SJSA1 (cell line): Measurements from ENCODE around the gene NFE2L1. TPM values are rescaled to one million over a fixed set of nuclear protein-coding genes. Genes with fewer than 3 reads are reported as not detected.
A peak's percentile ranks its signal among the peaks of the same experiment; 100 is the strongest.
"Not testable (repeated sequence)": the region's sequence is repeated elsewhere in the genome, so short reads cannot be mapped to it uniquely, and the experiment has no call there.

Experiments
- DNase-seq, 2 experiments: peaks; one replicate each; pipeline ENCODE4 v3.0.0-alpha.2; 2015 to 2020; ENCODE audit warnings: low spot score in 2 of 2, low read depth in 1 of 2
- H3K27ac ChIP-seq: fragments of 250-450 bp; sonication (Bioruptor Pico); 2 replicates; pipeline ENCODE4 v1.5.1; 2020; ENCODE audit warnings: mild to moderate bottlenecking, moderate library complexity
- H3K27me3 ChIP-seq: fragments of 250-450 bp; sonication (Bioruptor Pico); replicated peaks from 2 replicates; pipeline ENCODE4 v1.5.1; 2020; ENCODE audit warnings: mild to moderate bottlenecking, moderate library complexity
- H3K36me3 ChIP-seq: fragments of 250-450 bp; sonication (Bioruptor Pico); 2 replicates; pipeline ENCODE4 v1.5.1; 2020; ENCODE audit warnings: mild to moderate bottlenecking
- H3K4me1 ChIP-seq: fragments of 250-450 bp; sonication (Bioruptor Pico); replicated peaks from 2 replicates; pipeline ENCODE4 v1.6.1; 2021; ENCODE audit warnings: mild to moderate bottlenecking
- H3K4me3 ChIP-seq: fragments of 250-450 bp; sonication (Bioruptor Pico); 2 replicates; pipeline ENCODE4 v1.5.1; 2020; ENCODE audit warnings: mild to moderate bottlenecking
- H3K9me3 ChIP-seq: fragments of 250-450 bp; sonication (Bioruptor Pico); replicated peaks from 2 replicates; pipeline ENCODE4 v1.5.1; 2020; ENCODE audit warnings: mild to moderate bottlenecking
- total RNA-seq: library from RNA; depleted of rRNA; stranded (reverse); fragments of >200 nt; shearing (Covaris generic); gene quantifications from 2 replicates; pipeline ENCODE4 v1.2.3, GENCODE V29; 2014; rRNA removed

Gene NFE2L1, protein sequence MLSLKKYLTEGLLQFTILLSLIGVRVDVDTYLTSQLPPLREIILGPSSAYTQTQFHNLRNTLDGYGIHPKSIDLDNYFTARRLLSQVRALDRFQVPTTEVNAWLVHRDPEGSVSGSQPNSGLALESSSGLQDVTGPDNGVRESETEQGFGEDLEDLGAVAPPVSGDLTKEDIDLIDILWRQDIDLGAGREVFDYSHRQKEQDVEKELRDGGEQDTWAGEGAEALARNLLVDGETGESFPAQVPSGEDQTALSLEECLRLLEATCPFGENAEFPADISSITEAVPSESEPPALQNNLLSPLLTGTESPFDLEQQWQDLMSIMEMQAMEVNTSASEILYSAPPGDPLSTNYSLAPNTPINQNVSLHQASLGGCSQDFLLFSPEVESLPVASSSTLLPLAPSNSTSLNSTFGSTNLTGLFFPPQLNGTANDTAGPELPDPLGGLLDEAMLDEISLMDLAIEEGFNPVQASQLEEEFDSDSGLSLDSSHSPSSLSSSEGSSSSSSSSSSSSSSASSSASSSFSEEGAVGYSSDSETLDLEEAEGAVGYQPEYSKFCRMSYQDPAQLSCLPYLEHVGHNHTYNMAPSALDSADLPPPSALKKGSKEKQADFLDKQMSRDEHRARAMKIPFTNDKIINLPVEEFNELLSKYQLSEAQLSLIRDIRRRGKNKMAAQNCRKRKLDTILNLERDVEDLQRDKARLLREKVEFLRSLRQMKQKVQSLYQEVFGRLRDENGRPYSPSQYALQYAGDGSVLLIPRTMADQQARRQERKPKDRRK
- total RNA-seq = 61.8 and 200 TPM in 2 replicates

DNA sequence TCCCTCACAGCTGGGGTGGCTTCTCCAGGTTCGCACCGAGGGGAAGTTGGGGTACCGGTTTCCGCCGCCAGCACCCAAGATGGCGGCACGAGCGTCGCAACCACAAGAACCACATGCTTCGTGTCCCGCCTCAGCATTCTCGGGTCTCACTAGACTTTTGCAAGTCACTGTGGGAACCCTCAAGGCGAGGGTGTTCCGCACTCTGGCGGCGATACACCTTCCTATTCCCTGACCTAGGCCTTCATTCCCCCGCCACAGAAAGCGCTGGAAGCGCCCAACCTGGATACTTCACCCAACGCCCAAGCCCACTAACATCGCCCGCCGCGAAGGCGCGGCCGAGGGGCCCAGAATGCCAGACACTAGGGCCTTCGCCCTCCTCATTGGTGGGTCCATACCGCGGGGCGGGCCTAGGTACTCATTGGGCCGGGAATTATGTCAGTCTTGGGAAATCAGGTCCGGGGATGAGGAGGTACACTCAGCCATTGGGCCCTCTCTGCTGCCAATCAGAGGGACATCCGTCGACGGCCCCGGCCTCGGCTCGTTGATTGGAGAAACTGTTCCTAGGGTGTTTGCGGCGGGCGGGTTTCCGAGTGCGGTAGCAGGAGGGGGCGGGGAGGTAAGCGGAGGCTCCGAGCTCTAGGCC lies at the start of gene NFE2L1:
TSS of gene NFE2L1 (plus strand) at position 619 of the 643 bp plus-strand sequence. CDS start 2,760 bp downstream, outside the sequence.
- peak; percentile 100 for DNase-seq
- no peaks in the 10 kb centered on the region for H3K9me3 ChIP-seq
- peaks cover 47% of the 10 kb centered on the region for H3K4me1 ChIP-seq
- H3K4me3 ChIP-seq = peak within 1 kb of the TSS; percentile 82
- peaks cover 29% of the 10 kb centered on the region for H3K36me3 ChIP-seq
- peak within 1 kb of the TSS; percentile 90 for H3K27ac ChIP-seq
- H3K27me3 ChIP-seq = no peaks in the 10 kb centered on the region

DNA sequence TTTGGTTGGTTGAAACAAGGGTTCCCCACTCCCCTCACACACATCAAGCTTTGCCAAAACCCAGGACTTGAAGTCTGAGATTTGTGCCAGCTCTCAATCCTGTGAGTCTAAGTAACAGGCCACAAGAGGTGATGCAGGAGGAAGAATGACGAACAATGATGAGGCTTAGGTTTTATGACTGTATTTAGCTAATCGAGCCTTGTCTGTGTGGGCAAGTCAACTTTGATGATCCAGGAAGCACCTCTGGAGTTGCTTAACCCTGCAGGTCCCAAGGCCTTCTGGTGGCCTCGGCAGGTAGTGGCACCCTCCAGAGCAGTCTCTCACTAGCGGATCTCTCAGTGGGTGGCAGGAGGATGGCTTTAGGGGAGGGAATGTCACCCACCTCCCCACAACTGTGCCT lies 48.6 kb upstream of the NFE2L1 start:
- Histone ChIP-seq H3K27ac (no peak overlapping the region), H3K9me3 (no peaks in the 10 kb centered on the region), H3K27me3 (no peaks in the 10 kb centered on the region), H3K4me3 (no peak overlapping the region), H3K36me3 (no peaks in the 10 kb centered on the region), H3K4me1 (peaks cover 40% of the 10 kb centered on the region)
- DNase-seq = no peak

DNA sequence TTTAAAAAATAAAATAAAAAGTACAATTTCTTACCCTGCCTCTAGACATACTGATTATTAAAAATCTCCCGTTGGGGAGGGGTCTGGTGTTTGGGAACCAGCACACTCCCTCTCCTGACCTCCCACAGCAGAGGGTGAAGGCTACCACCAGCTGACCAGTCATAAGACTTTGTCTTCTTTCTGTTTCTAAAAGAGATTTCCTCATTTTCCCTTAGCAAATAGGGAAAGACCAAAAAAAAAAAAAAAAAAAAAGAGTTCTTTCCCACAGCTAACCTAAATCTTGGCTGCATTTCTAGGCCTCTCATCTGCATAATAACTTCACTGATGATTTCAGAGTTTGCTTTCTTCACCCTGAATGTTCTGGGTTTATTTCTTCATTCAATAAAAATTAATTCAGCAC lies 47.0 kb upstream of the NFE2L1 start:
- H3K4me3 ChIP-seq = no peak overlapping the region
- no peaks in the 10 kb centered on the region for H3K36me3 ChIP-seq
- no peaks in the 10 kb centered on the region for H3K9me3 ChIP-seq
- H3K27ac ChIP-seq = no peak overlapping the region
- H3K4me1 ChIP-seq = peaks cover 53% of the 10 kb centered on the region
- DNase-seq = no peak
- H3K27me3 ChIP-seq = no peaks in the 10 kb centered on the region

DNA sequence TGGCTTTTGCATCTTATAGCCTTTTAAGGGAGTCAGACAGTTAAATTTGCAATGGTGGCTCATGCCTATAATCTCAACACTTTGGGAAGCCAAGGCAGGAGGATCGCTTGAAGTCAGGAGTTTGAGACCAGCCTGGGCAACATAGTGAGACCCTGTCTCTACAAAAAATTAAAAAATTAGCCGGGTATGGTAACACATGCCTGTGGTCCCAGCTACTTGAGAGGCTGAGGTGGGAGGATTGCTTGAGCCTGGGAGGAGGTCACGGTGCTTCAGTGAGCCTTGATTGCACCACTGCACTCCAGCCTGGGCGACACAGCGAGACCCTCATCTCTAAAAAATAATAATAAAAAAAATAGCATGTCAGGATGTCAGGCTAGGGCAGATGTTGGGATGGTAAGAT lies 46.5 kb upstream of the NFE2L1 start:
- Histone ChIP-seq H3K27ac (peak overlapping the region; percentile 94), H3K4me1 (peaks cover 54% of the 10 kb centered on the region)
- not testable (repeated sequence) for DNase-seq, H3K9me3 ChIP-seq, H3K4me3 ChIP-seq, H3K27me3 ChIP-seq, H3K36me3 ChIP-seq

DNA sequence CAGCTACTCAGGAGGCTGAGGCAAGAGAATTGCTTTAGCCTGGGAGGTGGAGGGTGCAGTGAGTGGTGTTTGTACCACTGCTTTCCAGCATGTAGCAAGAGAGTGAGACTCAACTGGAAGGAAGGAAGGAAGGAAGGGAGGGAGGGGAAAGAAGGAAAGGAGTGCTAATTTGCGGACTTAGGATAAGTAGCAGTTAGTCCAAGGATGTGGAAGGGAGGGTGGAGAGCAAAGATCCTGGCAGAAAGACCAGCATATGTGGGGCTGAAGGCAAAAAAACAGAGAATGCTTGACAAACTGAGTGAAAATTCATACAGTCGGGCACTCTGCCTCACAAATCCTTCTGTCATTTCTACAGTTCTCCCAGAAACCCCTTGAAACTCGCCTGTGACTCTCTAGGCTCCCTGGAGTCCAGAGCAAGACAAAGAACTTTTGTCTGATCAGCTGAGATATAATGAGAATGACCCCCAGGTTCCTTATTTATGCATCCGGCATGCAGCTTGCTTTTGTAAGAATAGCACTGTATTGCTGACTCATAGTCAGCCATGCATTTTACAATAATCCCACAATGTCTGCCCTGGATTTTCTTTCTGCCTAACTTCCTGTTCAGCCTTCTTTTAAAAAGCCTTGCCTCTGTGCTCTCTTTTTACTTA lies 45.8 kb upstream of the NFE2L1 start:
- DNase-seq = peak; percentile 79 to 87
- Histone ChIP-seq H3K4me3 (no peak overlapping the region), H3K4me1 (peaks cover 54% of the 10 kb centered on the region)

DNA sequence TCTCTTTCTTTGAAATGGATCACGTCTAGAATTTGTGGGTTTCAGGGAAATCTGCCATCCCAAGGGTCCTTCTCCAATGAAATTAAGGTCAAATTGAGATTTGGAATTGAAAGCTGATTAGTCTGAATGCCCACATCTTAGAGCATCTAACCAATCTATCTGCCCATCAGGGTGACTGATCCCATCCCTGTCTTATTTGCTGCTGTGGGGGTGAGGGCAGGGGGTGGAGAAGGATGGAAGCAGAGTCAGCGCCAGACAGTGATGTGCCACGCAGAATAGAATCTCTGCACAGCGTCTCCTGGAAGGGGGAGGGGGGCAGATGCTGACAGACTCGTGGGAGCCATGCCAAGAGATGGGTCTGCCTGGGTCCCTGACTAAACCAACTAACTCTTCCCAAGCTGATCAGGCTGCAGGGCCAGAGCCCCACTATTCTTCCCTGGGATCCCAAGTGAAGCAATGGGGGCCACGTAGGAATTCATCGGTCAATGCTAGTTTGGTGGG lies 45.2 kb upstream of the NFE2L1 start:
- Histone ChIP-seq H3K4me3 (no peak overlapping the region), H3K27ac (peak overlapping the region; percentile 94), H3K27me3 (no peaks in the 10 kb centered on the region), H3K36me3 (no peaks in the 10 kb centered on the region), H3K9me3 (no peaks in the 10 kb centered on the region), H3K4me1 (peaks cover 54% of the 10 kb centered on the region)
- no peak for DNase-seq

More for the DNA sequence above, 45.8 kb upstream of the NFE2L1 start:
- Histone ChIP-seq H3K9me3 (no peaks in the 10 kb centered on the region), H3K36me3 (no peaks in the 10 kb centered on the region), H3K27me3 (no peaks in the 10 kb centered on the region), H3K27ac (peak overlapping the region; percentile 94)

DNA sequence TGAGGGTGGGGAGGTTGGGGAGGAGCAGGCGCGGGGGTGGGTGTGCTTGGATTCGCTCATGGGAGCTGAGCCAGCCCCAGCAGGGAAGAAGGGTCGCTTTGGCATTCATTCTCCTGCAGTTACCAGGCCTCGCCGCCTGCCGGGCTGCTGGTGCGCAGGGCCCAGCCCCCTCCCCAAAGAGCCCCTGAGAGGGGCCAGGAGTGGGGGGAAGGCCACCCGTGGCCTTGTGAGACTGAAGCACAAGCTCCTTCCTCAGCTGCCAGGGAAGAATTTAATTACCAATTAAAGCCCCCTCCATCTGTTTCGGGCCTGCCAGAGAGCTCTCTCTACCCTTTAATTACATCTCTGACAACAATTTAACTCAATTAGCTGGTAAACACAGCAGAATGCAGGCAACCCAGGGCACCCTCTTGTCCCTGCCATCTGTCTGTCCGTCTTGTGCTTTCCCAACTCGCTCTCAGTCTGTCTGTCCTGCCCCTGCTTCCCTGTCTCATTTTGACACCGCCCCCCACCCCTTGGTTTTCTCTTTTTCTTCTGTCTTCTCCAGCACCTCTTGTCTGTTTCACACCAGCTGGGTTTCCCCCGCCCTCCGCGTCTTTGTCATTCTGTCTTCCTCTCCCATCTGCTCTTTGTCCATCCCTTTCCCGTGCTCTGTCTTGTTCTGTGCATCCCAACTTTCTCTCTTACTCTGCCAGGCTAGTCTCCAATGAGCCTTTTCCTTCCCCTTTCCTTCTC lies 44.6 kb upstream of the NFE2L1 start:
- peak overlapping the region; percentile 94; the same call in 1 of the 2 replicates for H3K27ac ChIP-seq
- DNase-seq = no peak
- H3K4me3 ChIP-seq = no peak overlapping the region
- peaks cover 56% of the 10 kb centered on the region for H3K4me1 ChIP-seq
- no peaks in the 10 kb centered on the region for H3K36me3 ChIP-seq
- H3K27me3 ChIP-seq = no peaks in the 10 kb centered on the region
- no peaks in the 10 kb centered on the region for H3K9me3 ChIP-seq

DNA sequence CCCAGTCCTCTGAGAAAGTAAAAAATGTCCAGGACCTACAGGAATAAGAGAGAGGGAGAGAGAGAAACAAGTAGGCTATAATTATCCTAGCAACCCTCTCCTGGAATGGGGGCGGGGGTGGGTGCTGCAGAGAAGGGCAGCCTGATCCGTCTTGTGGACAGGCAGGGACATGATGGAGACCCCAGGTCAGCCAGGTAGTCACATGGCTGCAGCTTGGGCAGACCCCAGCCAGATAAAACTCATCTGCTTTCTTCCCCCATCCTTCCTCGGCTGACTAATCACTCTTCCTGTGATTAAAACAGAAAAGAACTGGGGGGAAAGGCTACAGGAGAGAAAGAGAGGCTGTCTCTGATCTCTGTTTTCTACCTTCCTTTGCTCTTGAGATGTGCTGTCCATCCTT lies 43.2 kb upstream of the NFE2L1 start:
- H3K27ac ChIP-seq = no peak overlapping the region
- no peak for DNase-seq
- H3K36me3 ChIP-seq = no peaks in the 10 kb centered on the region
- H3K27me3 ChIP-seq = no peaks in the 10 kb centered on the region
- no peaks in the 10 kb centered on the region for H3K9me3 ChIP-seq
- H3K4me1 ChIP-seq = peaks cover 52% of the 10 kb centered on the region
- no peak overlapping the region for H3K4me3 ChIP-seq

DNA sequence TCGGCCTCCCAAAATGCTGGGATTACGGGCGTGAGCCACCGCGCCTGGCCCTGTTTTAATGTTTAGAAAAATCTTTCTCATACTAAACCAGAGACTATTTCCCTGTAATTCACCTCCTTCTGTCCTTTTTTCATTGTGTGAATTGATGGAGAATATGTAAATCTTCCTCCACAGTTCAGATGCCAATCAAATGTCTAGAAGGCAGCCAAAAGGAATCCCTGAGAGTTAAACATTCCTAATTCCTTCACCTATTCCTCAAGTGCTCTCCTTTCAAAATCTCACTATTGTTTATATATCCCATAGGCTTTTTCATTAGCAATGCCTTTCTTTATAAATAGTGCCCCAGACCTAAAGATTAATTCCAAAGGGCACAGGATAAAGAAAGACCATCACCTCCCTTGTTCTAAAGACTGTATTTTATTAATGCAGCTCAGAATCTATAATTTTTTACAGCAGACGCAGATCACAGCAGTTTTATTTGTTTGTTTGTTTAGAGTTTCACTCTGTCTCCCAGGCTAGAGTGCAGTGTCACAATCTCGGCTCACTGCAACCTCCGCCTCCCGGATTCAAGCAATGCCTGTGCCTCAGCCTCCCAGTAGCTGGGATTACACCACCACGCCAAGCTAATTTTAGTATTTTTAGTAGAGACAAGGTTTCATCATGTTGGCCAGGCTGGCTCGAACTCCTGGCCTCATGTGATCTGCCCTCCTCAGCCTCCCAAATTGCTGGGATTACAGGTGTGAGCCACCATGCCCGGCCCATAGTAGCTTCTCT lies 41.0 kb upstream of the NFE2L1 start:
- DNase-seq = no peak
- Histone ChIP-seq H3K4me3 (no peak overlapping the region), H3K27ac (no peak overlapping the region), H3K4me1 (peaks cover 53% of the 10 kb centered on the region), H3K36me3 (no peaks in the 10 kb centered on the region), H3K9me3 (no peaks in the 10 kb centered on the region), H3K27me3 (no peaks in the 10 kb centered on the region)

DNA sequence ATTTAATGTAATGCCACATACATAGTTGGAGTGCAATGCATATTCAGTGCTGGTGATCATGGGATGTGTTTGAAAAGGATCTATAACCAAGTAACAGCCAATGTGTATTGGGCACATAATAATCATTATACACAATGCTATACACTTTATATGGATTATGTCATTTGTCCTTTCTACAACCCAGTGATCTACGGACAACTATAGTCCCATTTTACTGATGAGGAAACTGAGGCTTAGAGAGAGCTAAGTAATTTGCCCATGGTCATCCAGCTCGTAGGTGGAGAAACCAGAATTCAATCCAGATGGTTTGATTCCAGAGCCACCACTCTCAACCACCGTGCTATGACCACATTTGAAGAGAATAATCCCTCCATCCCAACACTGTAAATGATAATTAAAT lies 38.0 kb upstream of the NFE2L1 start:
- H3K4me1 ChIP-seq = peaks cover 27% of the 10 kb centered on the region
- H3K27me3 ChIP-seq = no peaks in the 10 kb centered on the region
- no peak overlapping the region for H3K4me3 ChIP-seq
- H3K36me3 ChIP-seq = no peaks in the 10 kb centered on the region
- H3K27ac ChIP-seq = no peak overlapping the region
- H3K9me3 ChIP-seq = no peaks in the 10 kb centered on the region
- no peak for DNase-seq

DNA sequence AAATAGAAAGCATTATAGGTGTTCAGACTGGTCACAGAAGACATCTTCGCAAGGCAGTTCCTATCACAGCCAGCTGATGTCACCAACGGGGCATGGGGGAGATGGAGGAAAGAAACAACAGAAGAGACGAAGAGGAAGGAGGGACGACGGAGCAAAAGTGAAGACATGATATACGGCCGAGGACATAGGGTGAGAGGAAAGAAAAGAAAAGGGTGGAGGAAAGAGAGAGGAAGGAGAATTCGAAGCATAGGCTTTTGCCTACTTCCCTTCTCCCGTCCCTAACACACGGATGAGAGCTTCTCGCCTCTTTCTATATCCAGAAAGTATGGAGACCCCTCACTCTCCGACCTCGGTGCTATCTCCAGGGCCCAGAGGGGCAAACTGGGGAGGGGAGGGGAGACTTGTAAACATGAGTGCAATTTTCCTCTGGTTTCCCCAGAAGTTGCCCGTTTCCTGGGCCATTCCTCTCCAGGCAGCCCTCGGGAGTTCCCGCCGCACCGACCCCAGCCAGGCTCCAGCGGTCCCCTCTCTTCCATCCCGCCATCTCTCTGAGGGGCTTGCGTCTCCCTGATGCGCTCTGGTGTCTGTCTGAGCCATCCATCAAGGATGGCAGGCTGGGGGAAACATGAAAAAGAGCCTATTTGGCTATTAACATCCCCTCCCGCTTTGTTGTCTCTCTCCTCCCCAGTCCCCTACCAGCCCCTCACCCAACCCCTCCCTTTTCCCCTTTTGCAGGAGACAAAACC lies 36.6 kb upstream of the NFE2L1 start:
- Histone ChIP-seq H3K4me3 (peak overlapping the region; percentile 35), H3K36me3 (no peaks in the 10 kb centered on the region), H3K4me1 (peaks cover 18% of the 10 kb centered on the region), H3K27me3 (no peaks in the 10 kb centered on the region), H3K9me3 (no peaks in the 10 kb centered on the region), H3K27ac (no peak overlapping the region)
- peak in 1 of 2 experiments; percentile 52 for DNase-seq

DNA sequence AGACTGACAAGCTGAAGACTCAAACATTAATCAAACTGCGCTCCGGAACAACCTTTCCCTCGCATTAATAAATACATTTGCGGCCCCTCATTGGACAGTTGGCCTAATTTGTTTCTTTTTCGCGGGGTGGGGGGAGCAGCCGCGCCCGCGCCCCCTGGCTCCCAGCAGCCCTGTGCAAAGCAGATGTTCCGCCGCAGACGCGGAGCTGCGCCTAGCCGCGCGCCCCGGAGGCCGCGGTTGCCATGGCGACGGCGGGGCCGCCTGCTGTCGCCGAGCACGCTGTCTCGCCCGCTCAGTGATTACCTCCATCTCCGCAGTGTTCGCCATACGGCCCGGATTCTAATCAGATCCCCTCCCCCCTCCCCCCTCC lies 36.0 kb upstream of the NFE2L1 start:
- Histone ChIP-seq H3K27ac (no peak overlapping the region), H3K4me3 (peak overlapping the region; percentile 35), H3K9me3 (no peaks in the 10 kb centered on the region), H3K36me3 (no peaks in the 10 kb centered on the region), H3K4me1 (peaks cover 18% of the 10 kb centered on the region), H3K27me3 (no peaks in the 10 kb centered on the region)
- peak; percentile 33 to 65 for DNase-seq
